NK-92 (cell line): ENCODE results near the gene E2F6.

Source experiments
- DNase-seq: peaks from one replicate; lab custom pipeline; 2025; ENCODE audit not compliant: unreplicated experiment; lab: John Stamatoyannopoulos, UW

Gene E2F6

GRCh38 chr2:11395389-11395788 lies 70.6 kb downstream of the E2F6 start:
- DNase-seq = no peak
